NCI-H1105 (cell line): Measurements from ENCODE around the gene APOBEC3H.

Experiments used
- DNase-seq: peaks from one replicate; lab custom pipeline; 2025; lab: John Stamatoyannopoulos, UW

Gene APOBEC3H

GRCh38 chr22:39081016-39081415, 16.0 kb upstream of the APOBEC3H start:
- no peak for DNase-seq

DNA sequence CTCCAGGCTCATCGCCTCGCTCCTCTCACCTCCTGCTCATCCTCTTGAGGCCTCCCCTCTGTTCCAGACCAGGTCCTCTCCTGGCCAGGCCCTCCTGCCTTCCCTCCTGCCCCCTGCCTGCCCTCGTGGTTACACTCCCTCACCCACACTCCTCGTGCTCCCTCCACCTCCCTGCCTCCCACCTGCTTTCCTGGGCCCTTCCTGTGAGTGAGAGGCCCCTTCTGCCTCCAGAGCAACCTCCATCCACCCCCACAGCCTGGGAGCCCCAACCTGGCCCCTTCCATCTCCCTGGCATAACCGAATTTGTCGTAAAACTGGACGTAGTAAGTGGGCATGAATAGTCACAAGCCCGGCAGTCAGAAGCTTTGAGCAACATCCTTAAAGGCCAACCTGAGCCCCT, 15.4 kb upstream of the APOBEC3H start:
- no peak for DNase-seq

- DNase-seq: no peak
Measured at GRCh38 chr22:39083212-39084165, 13.6 kb upstream of the APOBEC3H start.

DNA sequence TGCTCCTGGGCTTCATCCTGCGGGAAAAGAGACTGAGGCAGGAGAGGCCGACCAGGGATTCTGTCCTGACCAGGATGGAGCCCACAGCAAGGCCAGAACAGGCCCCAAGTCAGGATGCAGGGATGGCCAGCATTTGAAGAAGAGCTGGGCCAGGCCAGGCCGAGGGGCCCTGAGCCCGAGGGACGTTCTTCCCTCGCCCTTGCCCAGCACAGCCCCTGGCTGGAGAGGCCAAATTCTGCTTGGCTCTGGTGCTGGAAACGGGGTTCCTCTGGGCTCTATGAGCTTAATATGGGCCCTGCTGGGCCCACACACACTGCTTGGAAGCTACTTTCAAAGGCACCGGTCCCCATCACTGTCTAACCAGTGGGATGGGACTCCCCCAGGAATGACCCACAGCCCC, 12.4 kb upstream of the APOBEC3H start:
- DNase-seq: no peak

GRCh38 chr22:39087098-39087497, 9.9 kb upstream of the APOBEC3H start:
- no peak for DNase-seq

DNA sequence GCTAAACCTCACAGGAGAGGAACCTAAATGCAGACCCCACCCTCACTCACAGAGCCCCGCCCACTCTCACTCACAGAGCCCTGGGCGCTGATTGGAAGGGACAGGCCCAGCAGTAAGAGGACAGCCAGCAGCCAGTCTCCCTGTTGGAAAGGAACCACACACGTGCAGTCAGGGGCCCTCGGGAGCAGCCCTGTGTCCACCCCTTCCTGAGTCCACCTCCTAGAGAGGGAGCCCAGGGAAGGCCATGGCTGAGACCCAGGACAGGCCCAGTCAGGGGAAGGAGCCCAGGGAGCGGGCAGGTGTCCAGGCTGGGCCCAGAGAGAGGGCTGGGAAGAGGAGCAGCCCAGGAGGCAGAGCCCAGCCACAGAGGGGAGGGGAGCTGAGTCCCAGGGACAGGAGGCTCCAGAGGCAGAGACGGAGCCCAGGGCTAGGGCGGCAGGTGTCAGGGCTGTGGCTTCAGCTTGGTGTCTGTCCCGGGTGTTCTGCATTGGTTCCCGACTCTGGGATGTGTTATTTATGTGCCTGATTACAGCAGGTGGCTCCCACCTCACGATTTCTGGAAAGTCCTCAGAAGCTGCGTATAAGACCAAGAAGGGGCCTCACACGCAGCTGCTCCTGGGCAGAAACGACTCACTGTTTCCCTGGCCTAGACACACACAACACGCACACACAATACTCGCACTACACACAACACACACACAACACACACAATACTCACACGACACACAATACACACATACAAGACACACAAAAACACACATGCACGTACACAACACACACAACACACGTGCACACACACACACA, 9.0 kb upstream of the APOBEC3H start:
- DNase-seq: no peak

DNA sequence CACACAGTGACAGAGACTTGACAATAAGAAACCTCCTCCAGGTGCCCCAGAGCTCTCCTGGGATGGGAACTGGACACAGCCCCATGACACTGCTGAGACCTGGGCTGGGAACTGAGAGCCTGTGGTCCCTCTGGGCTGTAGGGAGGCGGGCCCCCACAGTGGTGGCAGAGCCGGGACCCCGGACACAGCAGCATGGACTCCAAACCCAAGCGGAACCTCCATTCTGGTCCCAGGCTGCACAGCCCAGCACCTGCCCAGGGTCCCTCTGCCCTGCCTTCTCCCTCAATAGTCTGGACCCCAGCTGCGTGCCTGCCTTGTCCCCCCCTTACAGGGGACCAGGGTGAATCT, 8.4 kb upstream of the APOBEC3H start:
- no peak for DNase-seq

GRCh38 chr22:39089928-39090327, 7.1 kb upstream of the APOBEC3H start:
- DNase-seq: no peak

GRCh38 chr22:39090426-39091064, 6.5 kb upstream of the APOBEC3H start:
- DNase-seq: no peak

GRCh38 chr22:39091126-39092081, 5.6 kb upstream of the APOBEC3H start:
- DNase-seq: no peak

DNA sequence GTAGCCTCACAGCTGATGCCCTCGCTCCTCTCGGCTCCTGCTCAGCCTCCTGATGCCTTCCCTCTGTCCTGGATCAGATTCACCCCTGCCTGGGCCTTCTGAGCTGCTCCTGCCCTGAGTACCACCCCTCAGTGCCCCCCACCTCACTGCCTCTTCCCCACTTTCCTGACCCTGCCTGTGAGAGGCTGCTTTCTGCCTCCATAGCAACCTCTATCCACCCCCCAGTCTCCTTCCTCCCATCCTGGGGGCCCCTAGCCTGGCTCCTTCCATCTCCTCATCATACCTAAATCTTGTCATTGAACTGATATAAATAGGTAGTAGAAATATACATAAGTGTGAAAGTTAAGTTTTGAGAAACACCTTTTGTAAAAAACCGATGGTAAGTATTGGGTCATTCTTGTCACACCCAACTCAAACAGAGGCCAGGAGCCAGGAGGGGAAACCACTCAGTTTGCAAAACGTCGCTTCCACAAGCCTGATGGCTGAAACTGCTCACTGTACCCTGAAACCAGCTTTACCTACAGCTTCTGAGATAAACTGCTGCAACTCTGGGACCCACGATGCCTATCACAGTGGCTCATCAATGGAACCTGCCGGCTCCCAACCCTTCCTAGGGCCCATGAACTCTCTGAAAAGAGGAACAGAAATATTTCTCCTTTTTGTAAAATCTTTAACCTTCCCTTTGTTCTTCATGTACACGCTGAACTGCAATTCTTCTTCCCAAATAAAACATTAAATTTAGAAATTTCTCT, 4.8 kb upstream of the APOBEC3H start:
- DNase-seq: no peak

GRCh38 chr22:39094717-39095389, 2.2 kb upstream of the APOBEC3H start:
- no peak for DNase-seq

GRCh38 chr22:39095971-39096370, 1.1 kb upstream of the APOBEC3H start:
- DNase-seq: no peak

DNA sequence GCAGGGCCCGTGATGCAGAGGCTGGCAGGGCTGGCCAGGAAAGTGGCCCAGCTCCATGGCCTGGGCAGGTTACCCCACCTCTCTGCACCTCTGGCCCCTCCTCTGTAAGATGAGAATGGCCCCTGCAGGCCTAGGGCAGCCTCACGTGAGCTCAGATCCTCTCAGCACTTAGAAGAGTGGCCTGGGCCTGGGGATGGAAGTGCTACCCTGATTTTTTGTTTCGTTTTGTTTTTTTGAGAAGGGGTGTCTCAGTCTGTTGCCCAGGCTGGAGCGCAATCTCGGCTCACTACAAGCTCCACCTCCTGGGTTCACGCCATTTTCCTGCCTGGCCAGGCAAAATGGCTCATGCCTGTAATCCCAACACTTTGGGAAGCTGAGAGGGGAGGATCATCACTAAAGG, 982 bp downstream of the APOBEC3H start:
- no peak for DNase-seq

DNA sequence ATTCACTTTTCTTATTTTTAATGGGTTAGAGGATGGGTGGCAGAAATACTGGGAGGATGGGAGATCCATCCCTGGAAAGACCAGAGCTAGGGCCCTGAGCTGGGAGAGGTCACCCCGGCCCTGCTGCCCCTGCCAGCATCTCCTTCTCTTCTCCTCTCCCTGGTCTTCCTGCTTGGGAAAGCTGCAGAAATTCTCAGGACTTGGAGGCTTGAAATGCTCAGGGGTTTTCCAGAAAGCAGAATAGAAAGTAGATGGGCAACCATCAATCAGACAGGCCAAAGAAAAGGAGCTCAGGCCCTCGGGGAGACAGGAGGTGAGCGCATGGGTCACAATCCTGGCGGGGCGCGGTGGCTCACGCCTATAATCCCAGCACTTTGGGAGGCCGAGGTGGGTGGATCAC, 1.5 kb downstream of the APOBEC3H start:
- no peak for DNase-seq

GRCh38 chr22:39101226-39101625, 4.2 kb downstream of the APOBEC3H start:
- no peak for DNase-seq

DNA sequence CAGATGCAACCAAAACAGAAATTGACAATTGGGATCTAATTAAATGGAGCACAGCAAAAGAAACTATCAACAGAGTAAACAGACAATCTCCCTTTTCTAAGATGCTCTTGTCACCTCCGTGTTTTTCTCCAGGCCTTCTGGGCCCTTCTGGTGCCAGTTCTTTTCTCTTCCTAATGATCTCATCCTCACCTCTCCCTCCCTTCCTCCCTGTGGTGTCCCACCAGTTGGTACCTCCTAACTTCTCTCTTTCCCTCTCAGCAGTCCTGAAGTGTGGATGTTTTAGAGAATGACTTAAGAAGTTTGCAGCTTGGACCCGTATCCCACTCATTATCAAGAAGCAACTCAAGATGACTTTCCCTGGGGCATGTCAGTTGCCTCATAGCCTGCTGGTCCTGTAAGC, 6.4 kb downstream of the APOBEC3H start:
- DNase-seq: no peak

DNA sequence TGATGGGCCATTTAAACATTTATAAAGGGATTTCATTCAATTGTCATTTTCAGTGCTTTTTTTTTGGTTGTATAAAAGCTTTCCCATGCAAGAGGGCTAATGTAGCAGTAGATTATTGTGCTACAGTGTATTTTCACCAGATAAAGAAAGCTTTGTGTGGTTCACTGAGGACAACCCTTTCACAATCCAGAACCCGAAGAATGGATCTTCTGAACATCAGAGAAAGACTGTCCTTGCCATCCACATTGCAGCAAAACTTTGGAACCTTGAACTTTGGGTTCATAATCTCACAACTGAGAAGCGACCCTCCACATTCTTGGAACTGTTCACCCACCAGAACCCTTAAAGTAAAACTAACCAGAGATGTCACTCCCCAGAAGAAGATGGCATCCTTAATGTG, 9.3 kb downstream of the APOBEC3H start:
- DNase-seq: no peak

GRCh38 chr22:39108487-39108886, 11.4 kb downstream of the APOBEC3H start:
- DNase-seq: no peak

GRCh38 chr22:39109361-39109760, 12.3 kb downstream of the APOBEC3H start:
- no peak for DNase-seq
